HepG2 (cell line): ENCODE data around the gene U2AF1L4. TPM values are rescaled to one million over a fixed set of nuclear protein-coding genes. Genes with fewer than 3 reads are reported as not detected.
A peak's percentile ranks its signal among the peaks of the same experiment; 100 is the strongest.

Experiments used
- CREM ChIP-seq, 2 experiments: sonication (generic) in 1 of 2; formaldehyde crosslinking in 1 of 2; IDR thresholded peaks; 2 replicates each; pipeline versions ENCODE4 v1.4.0 to v1.6.1; 2016 to 2020; ENCODE audit warnings: antibody characterized with exemption in 1 of 2, mild to moderate bottlenecking in 1 of 2, missing genetic modification reagents in 1 of 2
- ESRRA ChIP-seq: sonication (generic); formaldehyde crosslinking; IDR thresholded peaks from 2 replicates; pipeline ENCODE4 v1.5.1; 2020; ENCODE audit warnings: mild to moderate bottlenecking, low read depth, missing genetic modification reagents
- FOXM1 ChIP-seq: sonication (generic); formaldehyde crosslinking; IDR thresholded peaks from 2 replicates; pipeline ENCODE4 v1.5.0; 2020; ENCODE audit warnings: missing genetic modification reagents
- GTF3A ChIP-seq: sonication (generic); formaldehyde crosslinking; conservative IDR thresholded peaks from 2 replicates; pipeline ENCODE4 v1.4.0; 2020; ENCODE audit warnings: mild to moderate bottlenecking, missing genetic modification reagents
- KLF16 ChIP-seq, 2 experiments: sonication (generic) in 1 of 2; formaldehyde crosslinking in 1 of 2; IDR thresholded peaks; 2 replicates each; pipeline versions ENCODE4 v1.6.1 to v1.8.0; 2016 to 2023; ENCODE audit warnings: missing genetic modification reagents in 2 of 2, missing compliant biosample characterization in 1 of 2
- LCORL ChIP-seq, 2 experiments: fragments of 450-650 bp in 1 of 2; sonication (generic) in 1 of 2; formaldehyde crosslinking in 1 of 2; IDR thresholded peaks; 2 replicates each; pipeline versions ENCODE4 v1.5.0 to v1.6.1; 2017 to 2020; ENCODE audit warnings: antibody characterized with exemption in 1 of 2, missing genetic modification reagents in 1 of 2
- PRMT3 ChIP-seq: sonication (generic); formaldehyde crosslinking; IDR thresholded peaks from 2 replicates; pipeline ENCODE4 v1.8.1; 2022; ENCODE audit warnings: low read depth, mild to moderate bottlenecking, moderate library complexity, missing genetic modification reagents, borderline replicate concordance
- RXRA ChIP-seq: sonication (generic); formaldehyde crosslinking; IDR thresholded peaks from 2 replicates; pipeline ENCODE4 v1.5.1; 2020; ENCODE audit warnings: missing genetic modification reagents
- XBP1 ChIP-seq: sonication (generic); formaldehyde crosslinking; IDR thresholded peaks from 2 replicates; pipeline ENCODE4 v1.5.0; 2020; ENCODE audit warnings: missing genetic modification reagents
- ZBTB38 ChIP-seq: sonication (generic); formaldehyde crosslinking; IDR thresholded peaks from 2 replicates; pipeline ENCODE4 v1.5.1; 2020; ENCODE audit warnings: mild to moderate bottlenecking, missing genetic modification reagents
- ZNF121 ChIP-seq: sonication (generic); formaldehyde crosslinking; IDR thresholded peaks from 2 replicates; pipeline ENCODE4 v1.5.0; 2020; ENCODE audit warnings: mild to moderate bottlenecking, missing genetic modification reagents
- ZNF598 ChIP-seq: sonication (generic); formaldehyde crosslinking; IDR thresholded peaks from 2 replicates; pipeline ENCODE4 v1.5.1; 2020; ENCODE audit warnings: mild to moderate bottlenecking, missing genetic modification reagents, borderline replicate concordance
- ZNF629 ChIP-seq: sonication (generic); formaldehyde crosslinking; conservative IDR thresholded peaks from 2 replicates; pipeline ENCODE4 v1.5.0; 2020; ENCODE audit warnings: missing genetic modification reagents
- ZNF691 ChIP-seq: sonication (generic); formaldehyde crosslinking; IDR thresholded peaks from 2 replicates; pipeline ENCODE4 v1.4.0; 2020; ENCODE audit warnings: missing genetic modification reagents, low read depth, mild to moderate bottlenecking, borderline replicate concordance
- ZSCAN29 ChIP-seq: sonication (generic); formaldehyde crosslinking; conservative IDR thresholded peaks from 2 replicates; pipeline ENCODE4 v1.4.0; 2020; ENCODE audit warnings: mild to moderate bottlenecking, missing genetic modification reagents
- polyA plus RNA-seq, 8 experiments: library from polyadenylated mRNA; depleted of rRNA in 3 of 8; stranded (reverse) in 7 of 8; unstranded in 1 of 8; fragments of >200 nt; fragmentation: Illumina TruSeq in 4 of 8; extraction: Trizol in 4 of 8; gene quantifications; 2 replicates each; pipeline versions ENCODE4 v1.2.1 to v1.2.3, GENCODE V29; 2011 to 2016; ENCODE audit warnings: low read depth in 4 of 8, missing spikeins in 1 of 8, mixed read lengths in 1 of 8; ENCODE audit not compliant: insufficient read depth in 1 of 8
- total RNA-seq, 5 experiments: library from RNA; depleted of rRNA; stranded (reverse); fragments of >200 nt; fragmentation: Illumina TruSeq; extraction: Trizol; gene quantifications; 2 replicates each; pipeline ENCODE4 v1.2.3, GENCODE V29; 2016; ENCODE audit warnings: low read depth in 1 of 5
- TF ChIP-seq, protein P1 (sequence below): sonication (generic); formaldehyde crosslinking; conservative IDR thresholded peaks from 2 replicates; pipeline ENCODE4 v1.8.0; 2022; ENCODE audit warnings: missing genetic modification reagents
- TF ChIP-seq, protein P2 (sequence below): sonication (generic); formaldehyde crosslinking; IDR thresholded peaks from 2 replicates; pipeline ENCODE4 v1.5.1; 2020; ENCODE audit warnings: missing genetic modification reagents, mild to moderate bottlenecking, borderline replicate concordance
- TF ChIP-seq, protein P3 (sequence below): sonication (generic); formaldehyde crosslinking; IDR thresholded peaks from 2 replicates; pipeline ENCODE4 v1.4.0; 2020; ENCODE audit warnings: mild to moderate bottlenecking, missing genetic modification reagents, borderline replicate concordance
- TF ChIP-seq, protein P4 (sequence below): sonication (generic); formaldehyde crosslinking; IDR thresholded peaks from 2 replicates; pipeline ENCODE4 v1.4.0; 2020; ENCODE audit warnings: missing genetic modification reagents

Gene U2AF1L4
- total and polyA plus RNA-seq, 2 of the 13 experiments (the other 11 are each of a cell fraction or from before 2014, with no cell fraction given) = 7.9 to 15.4 TPM

DNA sequence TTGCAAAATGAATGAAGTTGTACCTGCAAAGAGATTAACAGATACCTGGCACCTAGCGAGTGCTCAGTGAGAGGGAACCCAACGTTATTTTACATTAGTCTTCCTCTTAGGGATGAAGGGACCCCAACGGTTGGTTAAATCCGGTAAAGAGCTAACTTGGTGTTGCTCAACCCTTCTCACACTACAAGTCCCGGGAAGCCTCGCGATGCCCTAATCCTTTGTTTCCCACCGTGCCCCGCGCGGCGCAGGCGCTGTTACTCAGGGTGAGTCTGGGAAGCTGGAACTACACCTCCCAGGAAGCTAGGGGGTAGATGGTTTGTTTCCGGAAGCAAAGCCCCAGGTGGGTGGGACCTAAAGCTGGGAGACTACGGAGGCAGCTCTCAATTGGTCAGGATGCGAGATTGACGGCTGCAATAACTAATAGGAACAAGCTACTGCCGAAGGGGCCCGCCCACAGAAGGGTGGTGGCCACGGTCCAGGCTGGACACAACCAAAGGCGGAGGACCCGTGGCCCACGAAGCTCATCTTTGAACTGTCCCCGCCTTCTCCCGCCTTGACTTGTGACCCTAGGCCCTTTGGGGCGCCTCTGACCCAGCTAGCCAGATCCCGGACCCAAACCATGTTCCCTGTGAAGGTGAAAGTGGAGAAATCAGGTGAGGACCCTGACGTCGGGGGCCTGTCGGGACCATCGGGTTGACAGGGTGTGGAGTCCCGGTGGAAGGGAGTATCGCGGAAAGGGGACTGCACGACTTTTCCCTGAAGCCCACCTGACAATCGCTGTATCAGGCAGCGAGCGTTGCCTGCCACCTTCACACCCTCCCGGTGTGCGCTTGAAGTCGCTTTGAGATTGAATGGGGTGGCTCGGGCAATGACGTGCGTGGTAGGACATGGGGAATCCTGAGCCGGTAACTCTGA, 3.1 kb upstream of the U2AF1L4 start, which contains the start of gene LIN37 (continued):
- TF ChIP-seq, protein P1, sequence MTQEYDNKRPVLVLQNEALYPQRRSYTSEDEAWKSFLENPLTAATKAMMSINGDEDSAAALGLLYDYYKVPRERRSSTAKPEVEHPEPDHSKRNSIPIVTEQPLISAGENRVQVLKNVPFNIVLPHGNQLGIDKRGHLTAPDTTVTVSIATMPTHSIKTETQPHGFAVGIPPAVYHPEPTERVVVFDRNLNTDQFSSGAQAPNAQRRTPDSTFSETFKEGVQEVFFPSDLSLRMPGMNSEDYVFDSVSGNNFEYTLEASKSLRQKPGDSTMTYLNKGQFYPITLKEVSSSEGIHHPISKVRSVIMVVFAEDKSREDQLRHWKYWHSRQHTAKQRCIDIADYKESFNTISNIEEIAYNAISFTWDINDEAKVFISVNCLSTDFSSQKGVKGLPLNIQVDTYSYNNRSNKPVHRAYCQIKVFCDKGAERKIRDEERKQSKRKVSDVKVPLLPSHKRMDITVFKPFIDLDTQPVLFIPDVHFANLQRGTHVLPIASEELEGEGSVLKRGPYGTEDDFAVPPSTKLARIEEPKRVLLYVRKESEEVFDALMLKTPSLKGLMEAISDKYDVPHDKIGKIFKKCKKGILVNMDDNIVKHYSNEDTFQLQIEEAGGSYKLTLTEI (CRISPR knock-in tag) = no peak
- TF ChIP-seq ZNF629 (CRISPR knock-in tag) (no peak), XBP1 (CRISPR knock-in tag) (no peak), FOXM1 (CRISPR knock-in tag) (no peak), ESRRA (CRISPR knock-in tag) (peak; percentile 70; the same call in 1 of the 2 replicates), LCORL (IDR thresholded peaks at IDR 0.05) (no peak), LCORL (CRISPR knock-in tag; IDR thresholded peaks at IDR 0.05) (no peak; the same call in 1 of the 2 replicates), RXRA (CRISPR knock-in tag) (no peak; the same call in 1 of the 2 replicates), CREM (IDR thresholded peaks at IDR 0.05) (peak; percentile 99), CREM (CRISPR knock-in tag; IDR thresholded peaks at IDR 0.05) (no peak), ZSCAN29 (no peak), PRMT3 (CRISPR knock-in tag) (no peak), KLF16 (CRISPR knock-in tag; IDR thresholded peaks at IDR 0.05) (peak in 1 of 2 experiments; percentile 77; a peak in 2 of 4 replicates), ZNF121 (peak; percentile 96), ZNF598 (CRISPR knock-in tag) (0 out of 2 replicates have a peak, but pooled peaks have one; percentile 37), ZNF691 (CRISPR knock-in tag) (no peak), GTF3A (CRISPR knock-in tag) (no peak), ZBTB38 (CRISPR knock-in tag) (0 out of 2 replicates have a peak, but pooled peaks have one; percentile 36)
- TF ChIP-seq, protein P2, sequence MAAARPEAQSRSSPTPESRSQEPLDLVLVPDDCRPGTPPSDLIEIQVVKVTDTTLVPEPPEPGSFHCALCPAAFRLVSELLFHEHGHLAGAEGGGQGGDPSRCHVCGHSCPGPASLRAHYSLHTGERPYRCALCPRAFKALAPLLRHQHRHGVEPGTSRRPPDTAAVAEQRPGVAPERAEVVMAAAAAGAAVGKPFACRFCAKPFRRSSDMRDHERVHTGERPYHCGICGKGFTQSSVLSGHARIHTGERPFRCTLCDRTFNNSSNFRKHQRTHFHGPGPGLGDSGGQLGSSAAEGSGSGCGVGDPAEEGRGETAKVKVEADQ (CRISPR knock-in tag) = no peak
- TF ChIP-seq, protein P3, sequence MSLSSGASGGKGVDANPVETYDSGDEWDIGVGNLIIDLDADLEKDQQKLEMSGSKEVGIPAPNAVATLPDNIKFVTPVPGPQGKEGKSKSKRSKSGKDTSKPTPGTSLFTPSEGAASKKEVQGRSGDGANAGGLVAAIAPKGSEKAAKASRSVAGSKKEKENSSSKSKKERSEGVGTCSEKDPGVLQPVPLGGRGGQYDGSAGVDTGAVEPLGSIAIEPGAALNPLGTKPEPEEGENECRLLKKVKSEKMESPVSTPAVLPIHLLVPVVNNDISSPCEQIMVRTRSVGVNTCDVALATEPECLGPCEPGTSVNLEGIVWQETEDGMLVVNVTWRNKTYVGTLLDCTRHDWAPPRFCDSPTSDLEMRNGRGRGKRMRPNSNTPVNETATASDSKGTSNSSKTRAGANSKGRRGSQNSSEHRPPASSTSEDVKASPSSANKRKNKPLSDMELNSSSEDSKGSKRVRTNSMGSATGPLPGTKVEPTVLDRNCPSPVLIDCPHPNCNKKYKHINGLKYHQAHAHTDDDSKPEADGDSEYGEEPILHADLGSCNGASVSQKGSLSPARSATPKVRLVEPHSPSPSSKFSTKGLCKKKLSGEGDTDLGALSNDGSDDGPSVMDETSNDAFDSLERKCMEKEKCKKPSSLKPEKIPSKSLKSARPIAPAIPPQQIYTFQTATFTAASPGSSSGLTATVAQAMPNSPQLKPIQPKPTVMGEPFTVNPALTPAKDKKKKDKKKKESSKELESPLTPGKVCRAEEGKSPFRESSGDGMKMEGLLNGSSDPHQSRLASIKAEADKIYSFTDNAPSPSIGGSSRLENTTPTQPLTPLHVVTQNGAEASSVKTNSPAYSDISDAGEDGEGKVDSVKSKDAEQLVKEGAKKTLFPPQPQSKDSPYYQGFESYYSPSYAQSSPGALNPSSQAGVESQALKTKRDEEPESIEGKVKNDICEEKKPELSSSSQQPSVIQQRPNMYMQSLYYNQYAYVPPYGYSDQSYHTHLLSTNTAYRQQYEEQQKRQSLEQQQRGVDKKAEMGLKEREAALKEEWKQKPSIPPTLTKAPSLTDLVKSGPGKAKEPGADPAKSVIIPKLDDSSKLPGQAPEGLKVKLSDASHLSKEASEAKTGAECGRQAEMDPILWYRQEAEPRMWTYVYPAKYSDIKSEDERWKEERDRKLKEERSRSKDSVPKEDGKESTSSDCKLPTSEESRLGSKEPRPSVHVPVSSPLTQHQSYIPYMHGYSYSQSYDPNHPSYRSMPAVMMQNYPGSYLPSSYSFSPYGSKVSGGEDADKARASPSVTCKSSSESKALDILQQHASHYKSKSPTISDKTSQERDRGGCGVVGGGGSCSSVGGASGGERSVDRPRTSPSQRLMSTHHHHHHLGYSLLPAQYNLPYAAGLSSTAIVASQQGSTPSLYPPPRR (CRISPR knock-in tag) = peak; percentile 42; the same call in 1 of the 2 replicates
- TF ChIP-seq, protein P4, sequence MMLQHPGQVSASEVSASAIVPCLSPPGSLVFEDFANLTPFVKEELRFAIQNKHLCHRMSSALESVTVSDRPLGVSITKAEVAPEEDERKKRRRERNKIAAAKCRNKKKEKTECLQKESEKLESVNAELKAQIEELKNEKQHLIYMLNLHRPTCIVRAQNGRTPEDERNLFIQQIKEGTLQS (CRISPR knock-in tag) = no peak
